Measurements from ENCODE around the gene NUMBL. TPM values are rescaled to one million over a fixed set of nuclear protein-coding genes. Genes with fewer than 3 reads are reported as not detected.

NUMBL gene
- total and polyA plus RNA-seq, 2 of the 13 experiments (the other 11 are each of a cell fraction or from before 2014, with no cell fraction given) = 0.49 to 2.3 TPM

DNA sequence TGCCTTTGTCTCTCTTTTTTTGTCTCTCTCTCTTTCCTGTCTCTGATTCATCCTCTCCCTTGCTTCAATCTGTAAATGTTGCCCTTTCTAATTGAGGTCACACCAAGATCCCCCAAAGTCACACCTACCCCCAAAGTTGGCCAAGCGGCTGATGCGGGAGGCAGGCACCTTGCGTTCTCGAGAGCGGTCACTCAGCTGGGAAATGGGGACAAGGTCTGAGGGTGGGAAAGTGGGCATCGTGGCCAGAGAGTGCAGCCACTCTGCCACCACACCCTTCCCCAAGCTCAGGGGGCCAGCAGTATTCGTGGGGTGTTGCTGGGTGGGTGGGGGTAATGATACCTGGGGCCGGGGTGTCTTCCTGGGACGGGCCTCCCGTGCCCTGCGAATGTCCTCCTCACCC is 23.5 kb upstream of the NUMBL start:
- no peak for ATAC-seq
- no peak overlapping the region for H2AFZ ChIP-seq (ENCODE audit: low read length)
- CTCF ChIA-PET (ENCODE audit: low intra/inter-chr PET ratio, low total read pairs) = no interaction called here
- H3K36me3 ChIP-seq (replicated peaks in 1 of 2; ENCODE audit: control insufficient read depth in 1 of 2, insufficient read depth in 2 of 2, low read length in 2 of 2) = peaks cover 2 to 7% of the 10 kb centered on the region in 2 experiments; a peak in 3 of 5 replicates
- no peak overlapping the region for H3K4me3 ChIP-seq (replicated peaks in 1 of 3; ENCODE audit: insufficient read depth in 1 of 3, low read depth in 2 of 3, low read length in 3 of 3)
- no peak for DNase-seq (ENCODE audit: low spot score)
- H3K79me2 ChIP-seq (ENCODE audit: insufficient read depth, low read length) = peaks cover 17% of the 10 kb centered on the region
- peaks cover 19% of the 10 kb centered on the region for H3K4me1 ChIP-seq (ENCODE audit: insufficient read depth, low read length)
- no peak overlapping the region for H3K27ac ChIP-seq (ENCODE audit: extremely low read length, insufficient read depth, low read length)
- no peaks in the 10 kb centered on the region for H3K9me3 ChIP-seq (ENCODE audit: low read length)
- no TSS peak for BruUV-seq (replicated peaks)
- no peaks in the 10 kb centered on the region for H4K20me1 ChIP-seq (ENCODE audit: insufficient read depth, low read length)
- H3K4me2 ChIP-seq (ENCODE audit: low read depth, low read length) = peak overlapping the region; percentile 94; the same call in 1 of the 2 replicates
- TF ChIP-seq, protein P1, sequence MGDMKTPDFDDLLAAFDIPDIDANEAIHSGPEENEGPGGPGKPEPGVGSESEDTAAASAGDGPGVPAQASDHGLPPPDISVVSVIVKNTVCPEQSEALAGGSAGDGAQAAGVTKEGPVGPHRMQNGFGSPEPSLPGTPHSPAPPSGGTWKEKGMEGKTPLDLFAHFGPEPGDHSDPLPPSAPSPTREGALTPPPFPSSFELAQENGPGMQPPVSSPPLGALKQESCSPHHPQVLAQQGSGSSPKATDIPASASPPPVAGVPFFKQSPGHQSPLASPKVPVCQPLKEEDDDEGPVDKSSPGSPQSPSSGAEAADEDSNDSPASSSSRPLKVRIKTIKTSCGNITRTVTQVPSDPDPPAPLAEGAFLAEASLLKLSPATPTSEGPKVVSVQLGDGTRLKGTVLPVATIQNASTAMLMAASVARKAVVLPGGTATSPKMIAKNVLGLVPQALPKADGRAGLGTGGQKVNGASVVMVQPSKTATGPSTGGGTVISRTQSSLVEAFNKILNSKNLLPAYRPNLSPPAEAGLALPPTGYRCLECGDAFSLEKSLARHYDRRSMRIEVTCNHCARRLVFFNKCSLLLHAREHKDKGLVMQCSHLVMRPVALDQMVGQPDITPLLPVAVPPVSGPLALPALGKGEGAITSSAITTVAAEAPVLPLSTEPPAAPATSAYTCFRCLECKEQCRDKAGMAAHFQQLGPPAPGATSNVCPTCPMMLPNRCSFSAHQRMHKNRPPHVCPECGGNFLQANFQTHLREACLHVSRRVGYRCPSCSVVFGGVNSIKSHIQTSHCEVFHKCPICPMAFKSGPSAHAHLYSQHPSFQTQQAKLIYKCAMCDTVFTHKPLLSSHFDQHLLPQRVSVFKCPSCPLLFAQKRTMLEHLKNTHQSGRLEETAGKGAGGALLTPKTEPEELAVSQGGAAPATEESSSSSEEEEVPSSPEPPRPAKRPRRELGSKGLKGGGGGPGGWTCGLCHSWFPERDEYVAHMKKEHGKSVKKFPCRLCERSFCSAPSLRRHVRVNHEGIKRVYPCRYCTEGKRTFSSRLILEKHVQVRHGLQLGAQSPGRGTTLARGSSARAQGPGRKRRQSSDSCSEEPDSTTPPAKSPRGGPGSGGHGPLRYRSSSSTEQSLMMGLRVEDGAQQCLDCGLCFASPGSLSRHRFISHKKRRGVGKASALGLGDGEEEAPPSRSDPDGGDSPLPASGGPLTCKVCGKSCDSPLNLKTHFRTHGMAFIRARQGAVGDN (CRISPR knock-in tag; IDR thresholded peaks at IDR 0.05) = no peak
- TF ChIP-seq ZUFSP (CRISPR knock-in tag; IDR thresholded peaks at IDR 0.05; ENCODE audit: borderline replicate concordance) (no peak), ZNF33B (CRISPR knock-in tag; IDR thresholded peaks at IDR 0.05) (no peak), ELF4 (CRISPR knock-in tag; IDR thresholded peaks at IDR 0.05; ENCODE audit: borderline replicate concordance) (no peak), ATAD3A (CRISPR knock-in tag; IDR thresholded peaks at IDR 0.05) (no peak), SP1 (IDR thresholded peaks at IDR 0.05) (no peak), SP1 (CRISPR knock-in tag; IDR thresholded peaks at IDR 0.05) (no peak), ZNF260 (CRISPR knock-in tag; IDR thresholded peaks at IDR 0.05; ENCODE audit: borderline replicate concordance, low read depth) (no peak), PHF8 (CRISPR knock-in tag; IDR thresholded peaks at IDR 0.05) (no peak)
- POLR2A ChIA-PET = interaction anchor here (1.0 kb wide), 1 partner anchor 64 kb away, joined by 6 read pairs; the partner anchor contains the start of gene RAB4B
- intact Hi-C loops (cut with micrococcal nuclease; ENCODE audit: unreplicated experiment) (no loop called here), in situ Hi-C loops (cut with HindIII; ENCODE audit: extremely low pct_ligation_motif_present, low pct_unique_long_range_greater_than_20kb) (no loop called here)
- WGBS (ENCODE audit: low lambda C conversion rate) = 80% methylated on average over 7 of the region's 11 CpGs
- no peaks in the 10 kb centered on the region; a peak in 1 of 5 replicates for H3K27me3 ChIP-seq (ENCODE audit: control insufficient read depth in 1 of 2, insufficient read depth in 2 of 2, low read length in 2 of 2)
- no peak for FAIRE-seq
- 0 out of 2 replicates have a peak overlapping the region, but pooled peaks have one; percentile 67 for H3K9ac ChIP-seq (ENCODE audit: insufficient read depth, low read depth, low read length)

All from HepG2 (cell line).